Neutrophil (primary cell): ENCODE results near the gene CYB561.

Experiments
- H3K27ac ChIP-seq: fragments of 200-600 bp; sonication (generic); 2 replicates; pipeline ENCODE4 v1.5.1; 2016; ENCODE audit warnings: mild to moderate bottlenecking, moderate library complexity
- H3K27me3 ChIP-seq: fragments of 200-600 bp; sonication (generic); 2 replicates; pipeline ENCODE4 v1.6.0; 2016; ENCODE audit warnings: mild to moderate bottlenecking
- H3K36me3 ChIP-seq: fragments of 200-600 bp; sonication (generic); 2 replicates; pipeline ENCODE4 v1.5.1; 2017
- H3K4me1 ChIP-seq, 2 experiments: fragments of 200-600 bp in 1 of 2; sonication (generic) in 1 of 2; 1 replicate in 1 of 2; 2 replicates in 1 of 2; pipeline versions ENCODE4 v1.5.1 to v1.6.1; 2013 to 2016; ENCODE audit warnings: low read depth in 1 of 2, low read length in 1 of 2, mild to moderate bottlenecking in 1 of 2, moderate library complexity in 1 of 2; ENCODE audit not compliant: control insufficient read depth in 1 of 2, insufficient read depth in 1 of 2
- H3K4me3 ChIP-seq, 2 experiments: fragments of 200-600 bp in 1 of 2; sonication (generic) in 1 of 2; 1 replicate in 1 of 2; 2 replicates in 1 of 2; pipeline ENCODE4 v1.5.1; 2013 to 2016; ENCODE audit warnings: low read depth in 1 of 2, low read length in 1 of 2, mild to moderate bottlenecking in 1 of 2, moderate library complexity in 1 of 2
- H3K9me3 ChIP-seq: fragments of 200-600 bp; sonication (generic); 2 replicates; pipeline ENCODE4 v1.5.1; 2016
- CTCF ChIP-seq: fragments of 200-600 bp; sonication (generic); IDR thresholded peaks from 2 replicates; pipeline ENCODE4 v1.5.1; 2016; ENCODE audit warnings: antibody characterized with exemption

Gene CYB561

GRCh38 chr17:63390090-63390489 lies 56.0 kb downstream of the CYB561 start:
- Histone ChIP-seq H3K36me3 (peaks cover 26% of the 10 kb centered on the region), H3K4me1 (no peaks in the 10 kb centered on the region), H3K4me3 (no peak overlapping the region), H3K9me3 (no peaks in the 10 kb centered on the region), H3K27me3 (no peaks in the 10 kb centered on the region), H3K27ac (no peak overlapping the region)
- TF ChIP-seq CTCF = no peak

- Histone ChIP-seq H3K4me1 (no peaks in the 10 kb centered on the region), H3K9me3 (no peaks in the 10 kb centered on the region), H3K4me3 (no peak overlapping the region), H3K27ac (no peak overlapping the region), H3K36me3 (peaks cover 26% of the 10 kb centered on the region), H3K27me3 (no peaks in the 10 kb centered on the region)
- TF ChIP-seq CTCF = no peak
Measured at GRCh38 chr17:63387656-63388340, 58.3 kb downstream of the CYB561 start.

- Histone ChIP-seq H3K9me3 (no peaks in the 10 kb centered on the region), H3K4me3 (no peak overlapping the region), H3K27me3 (no peaks in the 10 kb centered on the region), H3K27ac (no peak overlapping the region), H3K36me3 (peaks cover 18% of the 10 kb centered on the region), H3K4me1 (no peaks in the 10 kb centered on the region)
- no peak for TF ChIP-seq CTCF
Measured at GRCh38 chr17:63382826-63383225, 63.3 kb downstream of the CYB561 start.
